GM12864 (cell line): ENCODE results near the gene INPP5E.

Source experiments
- DNase-seq: peaks from one replicate; pipeline ENCODE4 v3.0.0-alpha.2; 2011; ENCODE audit warnings: low read depth
- H3K4me3 ChIP-seq: 2 replicates; pipeline ENCODE4 v1.5.1; 2011; ENCODE audit warnings: mild to moderate bottlenecking, low read depth, low read length, control low read depth
- TF ChIP-seq, protein P1 (sequence below): IDR thresholded peaks from 2 replicates; pipeline ENCODE4 v1.5.1; 2011; ENCODE audit warnings: low read depth, mild to moderate bottlenecking, moderate library complexity, low read length, control low read depth, inconsistent platforms; ENCODE audit errors: missing control alignments

The INPP5E gene

DNA sequence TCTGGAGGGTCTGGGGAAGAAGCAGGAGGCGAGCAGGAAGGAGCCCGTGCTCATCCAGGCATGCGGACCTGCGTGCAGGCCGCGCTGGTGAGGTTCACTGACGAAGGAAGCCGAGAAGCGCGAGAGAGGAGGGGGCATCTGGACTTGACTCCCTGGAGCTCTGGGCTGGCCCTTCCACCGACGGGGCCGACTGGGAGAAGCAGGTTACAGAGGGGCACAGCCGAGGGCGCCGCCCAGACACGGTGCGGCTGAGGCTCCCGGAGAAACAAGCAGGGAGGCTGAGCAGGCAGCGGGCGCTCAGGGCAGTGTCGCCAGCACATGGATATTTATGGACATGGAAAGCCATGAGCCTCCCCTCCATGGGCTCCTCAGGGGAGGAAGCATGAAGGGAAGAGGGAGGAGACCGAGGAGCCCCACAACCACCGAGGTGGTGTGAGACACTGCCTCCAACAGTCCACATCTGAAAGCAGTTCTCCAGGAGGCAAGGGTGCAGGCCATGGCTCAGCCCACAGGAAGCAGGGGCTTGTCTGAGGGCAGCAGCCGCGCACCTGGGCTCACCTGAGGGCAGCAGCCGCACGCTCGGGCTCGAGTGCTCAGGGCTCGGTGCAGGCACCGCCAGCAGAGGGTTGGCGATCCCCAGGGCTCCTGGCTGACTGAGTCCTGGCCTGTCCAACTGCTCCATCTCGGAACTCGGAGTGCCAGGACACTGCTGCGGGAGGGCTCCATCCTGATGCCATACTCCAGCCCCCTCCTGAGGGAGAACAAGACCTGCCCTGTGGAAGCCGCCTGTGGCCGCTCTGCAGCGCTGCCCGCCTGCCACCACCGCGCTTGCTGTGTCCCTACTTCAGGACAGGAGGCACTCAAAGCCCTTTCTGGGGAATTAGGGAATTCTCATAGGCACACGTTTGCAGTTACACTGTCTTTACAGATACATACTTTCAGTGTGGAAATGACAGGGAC is 15.7 kb upstream of the INPP5E start:
- TF ChIP-seq, protein P1, sequence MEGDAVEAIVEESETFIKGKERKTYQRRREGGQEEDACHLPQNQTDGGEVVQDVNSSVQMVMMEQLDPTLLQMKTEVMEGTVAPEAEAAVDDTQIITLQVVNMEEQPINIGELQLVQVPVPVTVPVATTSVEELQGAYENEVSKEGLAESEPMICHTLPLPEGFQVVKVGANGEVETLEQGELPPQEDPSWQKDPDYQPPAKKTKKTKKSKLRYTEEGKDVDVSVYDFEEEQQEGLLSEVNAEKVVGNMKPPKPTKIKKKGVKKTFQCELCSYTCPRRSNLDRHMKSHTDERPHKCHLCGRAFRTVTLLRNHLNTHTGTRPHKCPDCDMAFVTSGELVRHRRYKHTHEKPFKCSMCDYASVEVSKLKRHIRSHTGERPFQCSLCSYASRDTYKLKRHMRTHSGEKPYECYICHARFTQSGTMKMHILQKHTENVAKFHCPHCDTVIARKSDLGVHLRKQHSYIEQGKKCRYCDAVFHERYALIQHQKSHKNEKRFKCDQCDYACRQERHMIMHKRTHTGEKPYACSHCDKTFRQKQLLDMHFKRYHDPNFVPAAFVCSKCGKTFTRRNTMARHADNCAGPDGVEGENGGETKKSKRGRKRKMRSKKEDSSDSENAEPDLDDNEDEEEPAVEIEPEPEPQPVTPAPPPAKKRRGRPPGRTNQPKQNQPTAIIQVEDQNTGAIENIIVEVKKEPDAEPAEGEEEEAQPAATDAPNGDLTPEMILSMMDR, result no peak
- H3K4me3 ChIP-seq, result no peak overlapping the region
- DNase-seq, result no peak

DNA sequence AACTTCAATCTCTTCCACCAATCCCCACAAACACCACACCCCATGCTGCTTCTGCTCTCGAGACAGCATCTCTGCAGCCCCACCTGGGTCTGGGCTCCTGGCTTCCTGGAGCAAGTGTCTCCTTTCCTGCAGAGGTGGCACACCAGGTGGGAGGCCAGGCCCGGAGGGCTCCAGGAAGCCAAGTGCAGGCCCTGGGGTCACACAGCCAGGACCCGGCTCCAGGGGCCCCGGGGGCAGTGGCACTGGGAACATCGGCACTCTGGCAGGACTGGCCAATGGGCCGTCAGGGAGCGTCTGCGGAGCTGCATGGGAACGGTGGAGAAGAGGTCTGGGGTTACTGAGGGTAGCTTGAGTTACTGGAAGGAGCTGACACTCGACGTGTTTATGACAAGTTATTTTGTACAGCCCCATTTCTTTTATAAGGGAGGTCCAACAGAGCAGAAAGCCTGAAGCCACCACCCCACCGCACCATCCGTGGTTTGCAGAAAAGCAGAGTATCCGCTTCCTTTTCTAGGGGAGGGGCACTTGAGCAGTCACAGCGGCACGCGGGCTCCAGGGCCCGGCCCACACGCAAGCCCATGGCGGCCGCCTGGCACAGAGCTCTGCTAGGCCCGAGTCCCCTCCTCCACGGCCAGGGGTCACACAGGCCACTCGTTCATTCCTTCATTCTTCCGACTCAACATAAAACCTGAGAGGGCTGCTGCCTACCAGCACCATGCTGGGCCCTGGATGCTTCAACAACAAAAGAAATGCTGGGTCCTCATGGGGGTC is 14.6 kb upstream of the INPP5E start:
- TF ChIP-seq, protein P1, result no peak
- no peak for DNase-seq
- no peak overlapping the region for H3K4me3 ChIP-seq

DNA sequence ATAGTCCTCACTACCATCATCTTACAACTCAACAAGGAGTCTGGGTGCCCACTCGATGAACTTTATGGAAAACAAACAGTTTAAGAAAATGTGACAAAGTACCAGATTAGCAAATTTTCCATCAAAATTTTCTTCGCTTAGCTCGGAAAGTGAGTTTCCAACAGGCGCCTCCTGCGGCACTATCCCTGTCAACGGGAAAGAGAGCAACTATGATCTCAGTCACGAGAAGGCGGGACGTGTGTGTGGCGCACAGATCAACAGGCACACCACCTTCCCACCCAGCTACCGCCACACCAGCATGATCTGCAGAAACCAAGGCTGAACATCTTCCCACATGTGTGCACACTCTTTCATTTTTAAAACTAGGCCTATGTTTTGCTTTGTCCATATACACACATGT is 13.7 kb upstream of the INPP5E start:
- no peak for DNase-seq
- H3K4me3 ChIP-seq, result no peak overlapping the region
- TF ChIP-seq, protein P1, result no peak

DNA sequence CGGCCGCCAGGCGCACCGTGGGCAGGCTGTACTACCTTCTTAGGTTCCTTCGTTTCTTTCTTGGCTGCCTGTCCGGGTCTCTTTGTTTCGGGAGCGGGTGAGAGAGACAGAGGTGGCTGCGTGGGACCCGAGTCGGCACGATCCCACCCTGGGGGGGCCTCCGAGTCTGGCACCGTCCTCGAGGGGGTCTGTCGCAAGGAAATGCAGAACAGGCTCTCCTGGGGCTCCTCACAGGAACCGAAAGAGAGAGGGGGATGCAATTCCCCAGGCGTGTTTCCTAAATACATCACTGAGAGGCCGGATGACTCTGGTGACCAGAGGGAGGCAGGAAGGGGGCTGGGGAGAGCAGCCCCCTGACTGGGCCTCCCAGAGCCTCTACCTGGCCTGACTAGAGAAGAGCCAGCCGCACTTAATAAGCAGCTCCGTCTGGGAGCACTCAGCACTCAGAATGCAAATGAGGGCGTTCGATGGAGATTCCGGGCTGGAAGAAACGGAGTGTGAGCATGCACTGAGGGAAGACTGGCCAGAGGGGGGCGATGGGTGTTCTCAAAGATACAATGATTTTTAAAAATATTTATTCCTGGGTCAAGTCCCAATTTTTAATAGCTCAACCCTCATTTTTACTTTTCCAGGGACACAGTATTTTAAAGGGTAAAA is 11.7 kb upstream of the INPP5E start:
- H3K4me3 ChIP-seq, result no peak overlapping the region
- DNase-seq, result no peak
- TF ChIP-seq, protein P1, result no peak

DNA sequence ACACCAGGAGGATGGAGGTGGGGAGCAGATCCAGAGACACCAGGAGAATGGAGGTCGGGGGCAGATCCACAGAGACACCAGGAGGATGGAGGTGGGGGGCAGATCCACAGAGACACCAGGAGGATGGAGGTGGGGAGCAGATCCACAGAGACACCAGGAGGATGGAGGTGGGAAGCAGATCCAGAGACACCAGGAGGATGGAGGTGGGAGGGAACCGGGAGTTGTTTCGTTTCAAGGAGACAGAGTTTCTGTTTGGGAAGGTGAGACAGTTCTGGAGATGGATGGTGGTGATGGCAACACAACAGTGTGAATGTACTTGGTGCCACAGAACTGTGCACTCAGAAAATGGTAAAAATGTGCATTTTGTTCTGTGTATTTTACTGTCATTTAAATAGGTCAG is 9.0 kb upstream of the INPP5E start:
- no peak for DNase-seq
- H3K4me3 ChIP-seq, result no peak overlapping the region
- TF ChIP-seq, protein P1, result no peak

DNA sequence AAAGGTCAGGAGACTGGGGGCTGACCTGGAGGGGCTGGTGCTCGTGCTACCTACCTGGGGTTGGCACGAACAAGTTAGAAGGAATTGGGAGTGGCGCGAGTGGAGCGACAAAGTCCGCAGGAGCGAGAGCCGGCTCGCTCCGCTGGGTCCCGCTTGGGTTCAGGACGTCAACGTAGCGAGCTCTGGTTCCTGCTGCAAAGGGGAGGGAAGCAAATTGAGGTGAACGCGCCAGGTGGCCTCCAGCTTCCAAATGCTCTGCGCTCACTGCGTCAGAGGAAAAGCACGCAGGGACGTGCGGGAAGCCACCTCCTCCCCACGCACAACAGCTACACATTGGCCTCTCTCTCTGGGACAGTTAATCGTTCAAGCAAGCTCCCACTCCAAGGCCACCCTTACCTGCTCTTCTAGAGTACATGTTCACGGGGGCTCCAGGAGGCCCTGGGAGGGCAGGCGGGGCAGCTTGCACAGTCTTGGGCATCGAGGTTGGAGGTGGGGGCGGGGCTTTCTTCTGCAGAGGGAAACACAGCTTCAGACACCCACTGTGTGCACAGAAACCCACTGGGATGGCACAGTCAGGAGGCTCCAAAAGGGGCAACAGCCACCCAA is 7.6 kb upstream of the INPP5E start:
- TF ChIP-seq, protein P1, result no peak
- DNase-seq, result no peak
- H3K4me3 ChIP-seq, result no peak overlapping the region
